Endothelial cell of umbilical vein (primary cell): ENCODE results near the gene XPO5. TPM values are rescaled to one million over a fixed set of nuclear protein-coding genes. Genes with fewer than 3 reads are reported as not detected.

Experiments
- BruUV-seq: library from RNA; stranded (reverse); fragments of 400-500 nt; replicated peaks from 2 replicates; lab custom pipeline; 2021; lab: Mats Ljungman, UMichigan
- CTCF ChIA-PET: fragments of 300-600, 350-600 bp; sonication (Branson Sonifier 250); formaldehyde crosslinking; loops from one replicate; lab custom pipeline; 2021; ENCODE audit warnings: antibody characterized with exemption, inconsistent platforms; lab: Charles Lee
- POLR2A ChIA-PET: fragments of 300-600, 350-600 bp; sonication (Branson Sonifier 250); formaldehyde crosslinking; loops from one replicate; lab custom pipeline; 2021; ENCODE audit warnings: antibody characterized with exemption, inconsistent platforms; lab: Charles Lee
- DNase-seq: peaks from one replicate; pipeline ENCODE4 v3.0.0-alpha.2; 2011; ENCODE audit warnings: low read depth, low spot score
- FAIRE-seq: peaks from 2 replicates; lab custom pipeline; 2011; peaks lifted over from hg19 to GRCh38; lab: Jason Lieb, UNC
- H2AFZ ChIP-seq: 2 replicates; pipeline ENCODE4 v1.6.0; 2012; ENCODE audit warnings: low read depth, low read length, control low read depth, inconsistent platforms
- H3K27ac ChIP-seq: 2 replicates; pipeline ENCODE4 v1.5.1; 2011; ENCODE audit warnings: low read depth, mild to moderate bottlenecking, control low read depth, low read length, moderate library complexity; ENCODE audit not compliant: insufficient read depth
- H3K27me3 ChIP-seq, 2 experiments: 2 replicates each; pipeline versions ENCODE4 v1.6.0 to v1.6.1; 2011; ENCODE audit warnings: low read length in 2 of 2, mixed read lengths in 1 of 2; ENCODE audit not compliant: control insufficient read depth in 2 of 2, insufficient read depth in 2 of 2
- H3K36me3 ChIP-seq, 2 experiments: 2 replicates in 1 of 2; 3 replicates in 1 of 2; pipeline ENCODE4 v1.5.1; 2011; ENCODE audit warnings: low read length in 2 of 2, mild to moderate bottlenecking in 1 of 2, moderate library complexity in 1 of 2; ENCODE audit not compliant: control insufficient read depth in 2 of 2, insufficient read depth in 2 of 2; ENCODE audit errors: extremely low read depth in 1 of 2
- H3K4me1 ChIP-seq: 3 replicates; pipeline ENCODE4 v1.5.1; 2011; ENCODE audit warnings: mild to moderate bottlenecking, low read length; ENCODE audit not compliant: control insufficient read depth, insufficient read depth; ENCODE audit errors: extremely low read depth
- H3K4me2 ChIP-seq: 2 replicates; pipeline ENCODE4 v1.6.1; 2011; ENCODE audit warnings: low read length, control low read depth, mixed read lengths; ENCODE audit not compliant: insufficient read depth
- H3K4me3 ChIP-seq, 3 experiments: fragments of 200-600 bp in 1 of 3; sonication (generic), shearing (Covaris generic) in 1 of 3; replicated peaks in 1 of 3; 2 replicates each; pipeline ENCODE4 v1.5.1; 2011 to 2016; ENCODE audit warnings: control low read depth in 3 of 3, low read length in 3 of 3, mild to moderate bottlenecking in 2 of 3, inconsistent platforms in 1 of 3, low read depth in 1 of 3, moderate library complexity in 1 of 3; ENCODE audit not compliant: insufficient read depth in 1 of 3
- H3K79me2 ChIP-seq: 2 replicates; pipeline ENCODE4 v1.6.0; 2012; ENCODE audit warnings: low read length, inconsistent platforms; ENCODE audit not compliant: control insufficient read depth, insufficient read depth
- H3K9ac ChIP-seq: replicated peaks from 2 replicates; pipeline ENCODE3; 2011; ENCODE audit warnings: low read length, control low read depth; ENCODE audit not compliant: insufficient read depth; ENCODE audit errors: extremely low read depth
- H3K9me1 ChIP-seq: replicated peaks from 3 replicates; pipeline ENCODE4 v1.6.0; 2011; ENCODE audit warnings: mild to moderate bottlenecking, low read length; ENCODE audit not compliant: control insufficient read depth, insufficient read depth; ENCODE audit errors: extremely low read depth
- H3K9me3 ChIP-seq: replicated peaks from 2 replicates; pipeline ENCODE4 v1.5.1; 2012; ENCODE audit warnings: low read length, inconsistent platforms; ENCODE audit not compliant: control insufficient read depth, insufficient read depth
- H4K20me1 ChIP-seq: replicated peaks from 2 replicates; pipeline ENCODE3; 2011; ENCODE audit warnings: mild to moderate bottlenecking, low read length; ENCODE audit not compliant: control insufficient read depth, insufficient read depth; ENCODE audit errors: extremely low read depth
- CTCF ChIP-seq, 2 donors: IDR thresholded peaks; 1 replicate in 1 of 2; 2 replicates in 1 of 2; pipeline ENCODE4 v1.5.1; 2011; ENCODE audit warnings: low read length in 2 of 2, mild to moderate bottlenecking in 2 of 2, moderate library complexity in 2 of 2, control low read depth in 1 of 2, inconsistent platforms in 1 of 2, low read depth in 1 of 2; ENCODE audit not compliant: insufficient read depth in 1 of 2; ENCODE audit errors: extremely low read depth in 1 of 2
- EZH2 ChIP-seq: IDR thresholded peaks from 2 replicates; pipeline ENCODE4 v1.6.1; 2012; ENCODE audit warnings: borderline replicate concordance, low read depth, mild to moderate bottlenecking, moderate library complexity, low read length, inconsistent platforms; ENCODE audit not compliant: severe bottlenecking
- FOS ChIP-seq: IDR thresholded peaks from 2 replicates; pipeline ENCODE4 v1.6.1; 2011; ENCODE audit warnings: mild to moderate bottlenecking, low read length, moderate library complexity, borderline replicate concordance; ENCODE audit not compliant: insufficient read depth
- GATA2 ChIP-seq: IDR thresholded peaks from 2 replicates; pipeline ENCODE4 v1.7.0; 2011; ENCODE audit warnings: low read depth, mild to moderate bottlenecking, moderate library complexity, mixed read lengths, low read length; ENCODE audit not compliant: insufficient read length, insufficient read depth
- JUN ChIP-seq: IDR thresholded peaks from 2 replicates; pipeline ENCODE4 v1.6.1; 2011; ENCODE audit warnings: borderline replicate concordance, low read depth; ENCODE audit not compliant: insufficient read length, insufficient read depth
- MAX ChIP-seq: IDR thresholded peaks from 2 replicates; pipeline ENCODE4 v1.6.1; 2011; ENCODE audit not compliant: insufficient read depth, insufficient read length
- MYC ChIP-seq: IDR thresholded peaks from one replicate; pipeline ENCODE4 v1.6.1; 2011; ENCODE audit warnings: mild to moderate bottlenecking, low read depth, low read length
- POLR2A ChIP-seq: IDR thresholded peaks from 2 replicates; pipeline ENCODE4 v1.6.1; 2012; ENCODE audit warnings: low read depth, mild to moderate bottlenecking, control low read depth, low read length
- POLR2AphosphoS5 ChIP-seq: IDR thresholded peaks from 2 replicates; pipeline ENCODE4 v1.6.1; 2012; ENCODE audit warnings: low read depth, mild to moderate bottlenecking, control low read depth, low read length, moderate library complexity; ENCODE audit not compliant: insufficient read depth
- dilution Hi-C: fragments of 300-500 bp; cut with MboI; formaldehyde crosslinking; loops from one replicate; pipeline ENCODE4 v1.15.0; 2019; ENCODE audit warnings: low sequenced_read_pairs; ENCODE audit not compliant: extremely low pct_ligation_motif_present
- intact Hi-C: fragments of 100-400 bp; cut with micrococcal nuclease; formaldehyde crosslinking; loops from one replicate; pipeline ENCODE4 v1.10.0; 2022
- polyA plus RNA-seq, 4 experiments: library from polyadenylated mRNA; depleted of rRNA in 3 of 4; stranded (reverse) in 3 of 4; unstranded in 1 of 4; fragments of >200 nt; gene quantifications; 2 replicates each; pipeline versions ENCODE4 v1.2.1 to v1.2.3, GENCODE V29; 2011 to 2012; ENCODE audit warnings: missing spikeins in 1 of 4
- total RNA-seq: library from RNA; stranded (reverse); gene quantifications from 2 replicates; pipeline ENCODE4 v1.2.3, GENCODE V29; 2021

Gene XPO5
- total and polyA plus RNA-seq, 2 donors (not counting 3 experiments of a cell fraction or from before 2014, with no cell fraction given) = 28.4 to 50.0 TPM

- CTCF ChIA-PET = no interaction called here
- Histone ChIP-seq H2AFZ (no peak overlapping the region), H3K27ac (no peak overlapping the region), H3K79me2 (peaks cover 15% of the 10 kb centered on the region), H3K9me3 (no peaks in the 10 kb centered on the region), H3K36me3 (peaks cover 7 to 37% of the 10 kb centered on the region in 2 experiments), H4K20me1 (peaks cover 2% of the 10 kb centered on the region), H3K9ac (no peak overlapping the region), H3K4me2 (no peak overlapping the region), H3K9me1 (no peaks in the 10 kb centered on the region), H3K27me3 (no peaks in the 10 kb centered on the region), H3K4me3 (no peak overlapping the region), H3K4me1 (no peaks in the 10 kb centered on the region)
- DNase-seq (no peak), FAIRE-seq (no peak)
- intact Hi-C loops = no loop called here
- POLR2A ChIA-PET = no interaction called here
- TF ChIP-seq GATA2 (no peak), POLR2AphosphoS5 (no peak), JUN (no peak), CTCF (IDR thresholded peaks at IDR 0.05; ENCODE audit: extremely low read depth in 1 of 2, insufficient read depth in 1 of 2, low read depth in 1 of 2, low read length in 2 of 2) (no peak), EZH2 (no peak), MYC (no peak), MAX (no peak), FOS (no peak), POLR2A (no peak)
- dilution Hi-C loops = no loop called here
- BruUV-seq = no TSS peak
Measured at GRCh38 chr6:43588194-43588593, 12.4 kb upstream of the XPO5 start.
